ENCODE data around the gene TCHP. TPM values are rescaled to one million over a fixed set of nuclear protein-coding genes. Genes with fewer than 3 reads are reported as not detected.

Gene TCHP
- total and polyA plus RNA-seq, 2 of the 13 experiments (the other 11 are each of a cell fraction or from before 2014, with no cell fraction given) = 6.7 to 12.2 TPM

DNA sequence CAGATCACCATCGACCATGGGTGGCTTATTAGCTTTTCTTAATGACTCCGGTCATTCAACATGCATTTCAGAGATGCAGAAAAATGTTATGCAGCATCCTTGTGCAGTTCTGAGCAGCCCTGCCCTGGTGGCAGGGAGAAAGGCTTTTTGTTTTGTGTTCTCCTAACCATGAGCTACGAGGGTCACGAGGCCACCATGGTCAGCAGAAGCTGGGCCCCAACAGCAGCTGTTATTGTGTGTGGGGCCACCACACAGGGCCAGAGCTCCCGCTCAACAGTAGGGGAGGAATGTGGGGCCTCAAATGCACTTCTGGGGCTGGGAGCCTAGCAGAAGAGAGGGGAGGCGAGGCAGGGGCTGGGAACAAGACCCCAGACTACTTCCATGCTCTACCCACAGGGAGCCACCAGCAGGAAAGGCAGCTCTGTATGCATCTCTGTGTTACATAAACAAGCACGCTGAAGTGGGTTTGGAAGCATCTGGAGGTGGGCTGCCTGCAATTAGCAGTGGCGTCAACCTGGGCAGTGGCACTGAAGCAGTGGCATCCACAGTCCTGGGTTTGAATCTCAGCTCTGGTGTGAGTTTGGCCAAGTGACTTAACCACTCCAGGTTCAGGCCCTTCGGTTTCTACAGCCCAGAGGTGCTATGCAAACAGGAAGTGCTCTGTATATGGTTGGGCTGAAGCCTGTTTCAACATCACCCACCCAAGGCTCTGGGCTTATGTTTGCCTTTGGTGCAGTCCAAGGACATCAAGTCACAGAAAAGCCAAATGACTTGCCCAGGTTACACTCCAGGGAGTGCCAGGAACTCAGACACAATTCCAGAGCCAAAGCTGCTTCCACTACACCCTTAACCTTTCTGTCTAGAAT is 36.0 kb upstream of the TCHP start (continued):
- TF ChIP-seq, protein P1, sequence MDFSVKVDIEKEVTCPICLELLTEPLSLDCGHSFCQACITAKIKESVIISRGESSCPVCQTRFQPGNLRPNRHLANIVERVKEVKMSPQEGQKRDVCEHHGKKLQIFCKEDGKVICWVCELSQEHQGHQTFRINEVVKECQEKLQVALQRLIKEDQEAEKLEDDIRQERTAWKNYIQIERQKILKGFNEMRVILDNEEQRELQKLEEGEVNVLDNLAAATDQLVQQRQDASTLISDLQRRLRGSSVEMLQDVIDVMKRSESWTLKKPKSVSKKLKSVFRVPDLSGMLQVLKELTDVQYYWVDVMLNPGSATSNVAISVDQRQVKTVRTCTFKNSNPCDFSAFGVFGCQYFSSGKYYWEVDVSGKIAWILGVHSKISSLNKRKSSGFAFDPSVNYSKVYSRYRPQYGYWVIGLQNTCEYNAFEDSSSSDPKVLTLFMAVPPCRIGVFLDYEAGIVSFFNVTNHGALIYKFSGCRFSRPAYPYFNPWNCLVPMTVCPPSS (IDR thresholded peaks at IDR 0.05) = no peak
- TF ChIP-seq NR0B2 (CRISPR knock-in tag; IDR thresholded peaks at IDR 0.05) (no peak), ADNP (CRISPR knock-in tag; IDR thresholded peaks at IDR 0.05) (no peak), ZNF670 (CRISPR knock-in tag; IDR thresholded peaks at IDR 0.05; ENCODE audit: borderline replicate concordance) (no peak), ZKSCAN1 (IDR thresholded peaks at IDR 0.05; ENCODE audit: low read length) (no peak), CREM (IDR thresholded peaks at IDR 0.05) (peak; percentile 61), CREM (CRISPR knock-in tag; IDR thresholded peaks at IDR 0.05) (no peak), PRMT3 (CRISPR knock-in tag; IDR thresholded peaks at IDR 0.05; ENCODE audit: borderline replicate concordance, low read depth) (no peak), SSRP1 (CRISPR knock-in tag; IDR thresholded peaks at IDR 0.05) (peak; percentile 65; the same call in 1 of the 2 replicates), ZMAT5 (CRISPR knock-in tag; IDR thresholded peaks at IDR 0.05; ENCODE audit: borderline replicate concordance, low read depth) (no peak), ZNF33A (CRISPR knock-in tag; IDR thresholded peaks at IDR 0.05; ENCODE audit: borderline replicate concordance) (no peak), ZSCAN9 (CRISPR knock-in tag; IDR thresholded peaks at IDR 0.05; ENCODE audit: borderline replicate concordance) (0 out of 2 replicates have a peak, but pooled peaks have one; percentile 23), TSC22D2 (CRISPR knock-in tag; IDR thresholded peaks at IDR 0.05; ENCODE audit: borderline replicate concordance) (peak; percentile 39; the same call in 1 of the 2 replicates), SNAI1 (CRISPR knock-in tag; IDR thresholded peaks at IDR 0.05; ENCODE audit: borderline replicate concordance) (peak; percentile 69; the same call in 1 of the 2 replicates), ZFP90 (CRISPR knock-in tag; IDR thresholded peaks at IDR 0.05; ENCODE audit: borderline replicate concordance) (no peak; the same call in 1 of the 2 replicates), ZMYM3 (CRISPR knock-in tag; IDR thresholded peaks at IDR 0.05) (peak; percentile 97), YEATS4 (CRISPR knock-in tag; IDR thresholded peaks at IDR 0.05; ENCODE audit: borderline replicate concordance) (peak; percentile 66), ZNF138 (CRISPR knock-in tag; IDR thresholded peaks at IDR 0.05; ENCODE audit: low read depth) (no peak)
- TF ChIP-seq, protein P2, sequence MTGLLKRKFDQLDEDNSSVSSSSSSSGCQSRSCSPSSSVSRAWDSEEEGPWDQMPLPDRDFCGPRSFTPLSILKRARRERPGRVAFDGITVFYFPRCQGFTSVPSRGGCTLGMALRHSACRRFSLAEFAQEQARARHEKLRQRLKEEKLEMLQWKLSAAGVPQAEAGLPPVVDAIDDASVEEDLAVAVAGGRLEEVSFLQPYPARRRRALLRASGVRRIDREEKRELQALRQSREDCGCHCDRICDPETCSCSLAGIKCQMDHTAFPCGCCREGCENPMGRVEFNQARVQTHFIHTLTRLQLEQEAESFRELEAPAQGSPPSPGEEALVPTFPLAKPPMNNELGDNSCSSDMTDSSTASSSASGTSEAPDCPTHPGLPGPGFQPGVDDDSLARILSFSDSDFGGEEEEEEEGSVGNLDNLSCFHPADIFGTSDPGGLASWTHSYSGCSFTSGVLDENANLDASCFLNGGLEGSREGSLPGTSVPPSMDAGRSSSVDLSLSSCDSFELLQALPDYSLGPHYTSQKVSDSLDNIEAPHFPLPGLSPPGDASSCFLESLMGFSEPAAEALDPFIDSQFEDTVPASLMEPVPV (CRISPR knock-in tag; IDR thresholded peaks at IDR 0.05) = peak; percentile 47; the same call in 1 of the 2 replicates
- TF ChIP-seq, protein P3, sequence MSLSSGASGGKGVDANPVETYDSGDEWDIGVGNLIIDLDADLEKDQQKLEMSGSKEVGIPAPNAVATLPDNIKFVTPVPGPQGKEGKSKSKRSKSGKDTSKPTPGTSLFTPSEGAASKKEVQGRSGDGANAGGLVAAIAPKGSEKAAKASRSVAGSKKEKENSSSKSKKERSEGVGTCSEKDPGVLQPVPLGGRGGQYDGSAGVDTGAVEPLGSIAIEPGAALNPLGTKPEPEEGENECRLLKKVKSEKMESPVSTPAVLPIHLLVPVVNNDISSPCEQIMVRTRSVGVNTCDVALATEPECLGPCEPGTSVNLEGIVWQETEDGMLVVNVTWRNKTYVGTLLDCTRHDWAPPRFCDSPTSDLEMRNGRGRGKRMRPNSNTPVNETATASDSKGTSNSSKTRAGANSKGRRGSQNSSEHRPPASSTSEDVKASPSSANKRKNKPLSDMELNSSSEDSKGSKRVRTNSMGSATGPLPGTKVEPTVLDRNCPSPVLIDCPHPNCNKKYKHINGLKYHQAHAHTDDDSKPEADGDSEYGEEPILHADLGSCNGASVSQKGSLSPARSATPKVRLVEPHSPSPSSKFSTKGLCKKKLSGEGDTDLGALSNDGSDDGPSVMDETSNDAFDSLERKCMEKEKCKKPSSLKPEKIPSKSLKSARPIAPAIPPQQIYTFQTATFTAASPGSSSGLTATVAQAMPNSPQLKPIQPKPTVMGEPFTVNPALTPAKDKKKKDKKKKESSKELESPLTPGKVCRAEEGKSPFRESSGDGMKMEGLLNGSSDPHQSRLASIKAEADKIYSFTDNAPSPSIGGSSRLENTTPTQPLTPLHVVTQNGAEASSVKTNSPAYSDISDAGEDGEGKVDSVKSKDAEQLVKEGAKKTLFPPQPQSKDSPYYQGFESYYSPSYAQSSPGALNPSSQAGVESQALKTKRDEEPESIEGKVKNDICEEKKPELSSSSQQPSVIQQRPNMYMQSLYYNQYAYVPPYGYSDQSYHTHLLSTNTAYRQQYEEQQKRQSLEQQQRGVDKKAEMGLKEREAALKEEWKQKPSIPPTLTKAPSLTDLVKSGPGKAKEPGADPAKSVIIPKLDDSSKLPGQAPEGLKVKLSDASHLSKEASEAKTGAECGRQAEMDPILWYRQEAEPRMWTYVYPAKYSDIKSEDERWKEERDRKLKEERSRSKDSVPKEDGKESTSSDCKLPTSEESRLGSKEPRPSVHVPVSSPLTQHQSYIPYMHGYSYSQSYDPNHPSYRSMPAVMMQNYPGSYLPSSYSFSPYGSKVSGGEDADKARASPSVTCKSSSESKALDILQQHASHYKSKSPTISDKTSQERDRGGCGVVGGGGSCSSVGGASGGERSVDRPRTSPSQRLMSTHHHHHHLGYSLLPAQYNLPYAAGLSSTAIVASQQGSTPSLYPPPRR (CRISPR knock-in tag; IDR thresholded peaks at IDR 0.05; ENCODE audit: borderline replicate concordance) = peak; percentile 85

All from HepG2 (cell line).